HuH-7.5 (cell line): ENCODE results near the gene CDHR2.
A peak's percentile ranks its signal among the peaks of the same experiment; 100 is the strongest.
"Not testable (repeated sequence)": the region's sequence is repeated elsewhere in the genome, so short reads cannot be mapped to it uniquely, and the experiment has no call there.

ENCODE experiments used
- DNase-seq: peaks from one replicate; pipeline ENCODE4 v3.0.0; 2011; ENCODE audit warnings: low spot score

The CDHR2 gene

DNA sequence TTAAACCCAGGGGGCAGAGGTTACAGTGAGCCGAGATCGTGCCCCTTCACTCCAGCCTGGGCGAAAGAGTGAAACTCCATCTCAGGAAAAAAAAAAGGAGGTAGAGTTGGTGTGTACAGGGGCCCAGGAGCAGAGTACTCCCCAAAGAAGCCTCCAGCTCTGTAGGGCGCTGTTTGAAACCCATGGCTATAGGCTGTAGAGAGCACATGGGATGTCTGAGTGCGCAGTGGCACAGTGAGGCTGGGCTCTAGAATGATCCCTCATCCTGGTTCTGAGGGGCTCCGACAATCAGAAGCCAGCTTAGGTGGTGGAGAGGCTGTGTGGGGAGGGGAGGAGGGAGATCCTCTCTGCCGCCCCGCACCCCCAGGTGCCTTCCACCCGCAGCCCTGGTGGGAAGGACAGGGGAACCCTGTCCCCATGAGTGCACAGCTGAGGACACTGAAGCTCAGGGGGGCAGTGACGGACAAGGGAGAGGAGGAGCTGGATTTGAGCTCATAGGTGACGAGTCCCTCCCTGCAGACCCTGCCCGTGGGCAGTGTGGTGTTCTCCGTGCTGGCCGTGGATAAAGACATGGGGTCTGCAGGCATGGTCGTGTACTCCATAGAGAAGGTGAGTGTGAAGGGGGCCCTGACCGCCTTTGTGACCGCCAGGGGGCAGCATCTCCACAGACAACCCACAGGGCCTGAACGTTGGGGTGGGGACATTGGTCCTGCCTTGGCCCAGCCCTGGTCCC is 24.6 kb downstream of the CDHR2 start:
- peak; percentile 90 for DNase-seq

DNA sequence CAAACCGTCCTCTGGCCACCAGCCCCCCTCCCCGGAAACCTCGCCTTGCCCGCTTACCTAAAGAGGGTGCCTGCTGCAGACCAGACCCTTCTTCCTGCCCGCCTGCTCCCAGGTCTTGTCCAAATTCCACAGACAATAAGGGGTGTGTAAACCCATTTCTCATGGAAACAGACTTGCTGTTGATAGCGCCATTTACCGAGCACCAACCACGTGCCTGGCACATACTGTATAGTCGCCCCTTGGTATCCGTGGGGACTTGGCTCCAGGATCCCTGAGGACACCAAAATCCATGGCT is 25.1 kb downstream of the CDHR2 start:
- DNase-seq: no peak

DNA sequence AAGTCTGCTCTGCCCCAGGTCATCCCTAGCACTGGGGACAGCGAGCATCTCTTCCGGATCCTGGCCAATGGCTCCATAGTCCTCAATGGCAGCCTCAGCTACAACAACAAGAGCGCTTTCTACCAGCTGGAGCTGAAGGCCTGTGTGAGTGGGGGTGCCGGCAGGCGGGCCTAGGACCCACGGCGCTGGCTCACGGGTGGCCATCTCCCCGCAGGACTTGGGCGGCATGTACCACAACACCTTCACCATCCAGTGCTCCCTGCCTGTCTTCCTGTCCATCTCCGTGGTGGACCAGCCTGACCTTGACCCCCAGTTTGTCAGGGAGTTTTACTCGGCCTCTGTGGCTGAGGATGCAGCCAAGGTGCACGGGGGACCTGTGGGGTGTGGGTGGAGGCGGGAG is 25.9 kb downstream of the CDHR2 start:
- no peak for DNase-seq

DNA sequence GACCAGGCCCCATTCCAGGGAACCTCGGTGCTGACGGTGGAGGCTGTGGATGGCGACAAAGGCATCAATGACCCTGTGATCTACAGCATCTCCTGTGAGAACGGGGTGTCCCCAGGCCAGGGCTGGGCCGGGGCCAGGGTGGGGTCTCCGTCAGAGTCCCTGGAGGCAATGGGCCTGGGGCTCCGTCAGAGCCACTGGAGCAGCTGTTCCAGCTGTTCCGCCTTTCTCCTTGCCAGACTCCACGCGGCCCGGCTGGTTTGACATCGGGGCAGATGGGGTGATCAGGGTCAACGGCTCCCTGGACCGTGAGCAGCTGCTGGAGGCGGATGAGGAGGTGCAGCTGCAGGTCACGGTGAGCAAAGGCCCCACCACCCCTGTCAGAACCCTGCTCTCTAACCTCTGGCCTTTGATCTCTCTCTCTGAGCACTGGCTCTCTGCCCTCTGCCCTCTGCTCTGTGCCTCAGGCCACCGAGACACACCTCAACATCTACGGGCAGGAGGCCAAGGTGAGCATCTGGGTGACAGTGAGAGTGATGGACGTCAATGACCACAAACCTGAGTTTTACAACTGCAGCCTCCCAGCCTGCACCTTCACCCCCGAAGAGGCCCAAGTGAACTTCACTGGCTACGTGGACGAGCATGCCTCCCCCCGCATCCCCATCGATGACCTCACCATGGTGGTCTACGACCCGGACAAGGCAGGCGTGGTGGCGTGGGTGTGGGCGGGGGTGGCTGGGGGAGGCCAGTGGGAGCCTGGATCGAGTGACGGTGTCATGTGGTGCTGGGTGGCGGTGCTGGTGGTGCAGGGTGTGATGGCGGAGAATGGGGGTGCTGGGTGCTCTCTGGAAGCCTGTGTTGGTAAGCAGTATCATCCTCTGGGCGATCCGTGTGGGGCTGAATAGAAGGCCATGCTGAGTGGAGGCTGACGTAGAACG is 26.6 kb downstream of the CDHR2 start:
- no peak for DNase-seq

DNA sequence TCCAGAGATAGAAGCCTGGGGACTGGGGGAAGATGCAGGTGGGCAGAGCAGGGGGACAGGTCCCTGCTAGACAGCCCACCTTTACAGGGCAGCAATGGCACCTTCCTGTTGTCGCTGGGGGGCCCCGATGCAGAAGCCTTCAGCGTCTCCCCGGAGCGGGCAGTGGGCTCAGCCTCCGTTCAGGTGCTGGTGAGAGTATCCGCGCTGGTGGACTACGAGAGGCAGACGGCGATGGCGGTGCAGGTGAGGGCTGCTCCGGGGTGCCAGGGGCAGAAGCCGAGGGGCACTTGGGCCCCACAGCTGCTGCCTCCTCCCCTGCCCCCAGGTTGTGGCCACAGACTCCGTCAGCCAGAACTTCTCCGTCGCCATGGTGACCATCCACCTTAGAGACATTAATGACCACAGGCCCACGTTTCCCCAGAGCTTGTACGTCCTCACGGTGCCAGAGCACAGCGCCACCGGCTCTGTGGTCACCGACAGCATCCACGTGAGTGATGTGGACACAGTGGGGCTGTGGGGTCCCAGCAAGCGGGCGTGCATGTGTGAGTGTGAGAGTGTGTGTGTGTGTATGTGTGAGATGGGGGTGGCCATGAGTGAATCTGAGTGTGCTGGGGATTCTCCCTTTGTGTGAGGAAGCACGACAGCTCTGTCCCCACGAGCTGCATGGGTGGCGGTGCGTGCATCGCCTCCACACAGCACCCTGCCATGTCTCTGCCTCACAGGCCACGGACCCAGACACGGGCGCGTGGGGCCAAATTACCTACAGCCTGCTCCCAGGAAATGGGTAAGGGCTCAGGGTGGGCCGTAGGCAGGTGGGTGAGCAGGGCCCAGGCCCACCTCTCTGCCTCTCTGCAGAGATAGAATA is 28.4 kb downstream of the CDHR2 start:
- DNase-seq: no peak

DNA sequence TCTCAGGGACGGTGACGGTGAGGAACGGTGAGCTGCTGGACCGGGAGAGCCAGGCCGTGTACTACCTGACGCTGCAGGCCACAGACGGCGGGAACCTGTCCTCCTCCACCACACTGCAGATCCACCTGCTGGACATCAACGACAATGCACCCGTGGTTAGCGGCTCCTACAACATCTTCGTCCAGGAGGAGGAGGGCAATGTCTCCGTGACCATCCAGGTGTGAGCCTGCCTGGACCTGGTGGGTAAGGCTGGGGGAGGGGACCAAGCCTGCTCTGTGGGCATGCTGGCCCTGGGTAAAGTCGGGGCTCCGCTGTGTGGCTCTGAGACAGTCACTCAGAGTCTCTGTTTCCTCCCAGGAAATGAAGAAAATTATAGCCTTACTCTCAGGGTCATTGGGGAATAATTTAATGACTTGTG is 29.3 kb downstream of the CDHR2 start:
- DNase-seq: peak; percentile 98

DNA sequence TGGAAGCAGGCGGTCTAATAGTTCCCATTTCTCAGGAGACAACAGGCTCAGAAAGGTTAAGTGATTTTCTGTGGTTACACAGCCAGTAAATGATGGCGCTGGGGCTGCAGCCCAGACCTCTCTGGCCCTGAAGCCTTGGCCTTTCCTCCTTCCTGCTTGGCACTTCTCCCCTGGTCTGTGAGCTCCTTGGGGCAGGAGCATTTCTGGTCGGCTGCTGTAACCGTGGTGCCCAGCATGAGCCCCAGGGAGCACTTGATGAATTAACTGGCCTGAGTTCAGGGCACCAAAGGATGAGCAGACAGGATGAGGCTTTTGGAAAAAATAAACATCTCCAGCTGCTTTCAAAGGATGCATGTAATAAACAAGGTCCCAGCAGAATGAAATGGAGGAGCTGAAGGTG is 30.2 kb downstream of the CDHR2 start:
- no peak for DNase-seq

DNA sequence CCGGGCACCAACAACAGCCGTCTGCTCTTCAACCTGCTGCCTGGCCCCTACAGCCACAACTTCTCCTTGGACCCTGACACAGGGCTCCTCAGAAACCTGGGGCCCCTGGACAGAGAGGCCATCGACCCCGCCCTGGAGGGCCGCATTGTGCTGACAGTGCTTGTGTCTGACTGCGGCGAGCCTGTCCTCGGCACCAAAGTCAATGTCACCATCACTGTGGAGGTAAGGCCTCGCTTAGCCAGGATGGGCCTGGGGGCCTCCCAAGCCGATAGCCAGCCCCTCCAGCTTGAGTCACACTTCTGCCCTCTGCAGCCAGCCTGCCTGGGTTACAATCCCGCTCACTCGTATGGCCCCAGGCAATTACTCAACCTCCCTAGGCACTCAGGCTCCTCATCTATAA is 32.2 kb downstream of the CDHR2 start:
- no peak for DNase-seq

DNA sequence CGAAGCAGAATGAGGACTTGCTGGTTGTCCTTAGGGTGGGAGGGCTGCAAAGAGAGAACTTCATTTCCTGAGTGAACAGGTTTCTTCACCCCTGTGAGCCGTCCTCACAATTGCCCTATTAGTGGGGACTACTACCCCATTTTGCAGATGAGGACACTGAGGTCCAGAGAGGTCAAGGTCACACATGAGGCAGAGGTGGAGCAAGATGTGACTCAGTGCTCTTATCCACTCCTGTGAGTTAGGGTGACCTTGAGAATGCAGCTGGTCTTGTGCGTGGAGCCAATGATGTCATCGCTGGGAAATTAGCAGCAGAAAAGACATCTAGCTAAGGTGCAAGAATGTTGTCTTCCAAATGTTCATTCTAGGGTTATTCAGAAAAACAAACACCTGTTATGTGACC is 33.9 kb downstream of the CDHR2 start:
- no peak for DNase-seq

DNA sequence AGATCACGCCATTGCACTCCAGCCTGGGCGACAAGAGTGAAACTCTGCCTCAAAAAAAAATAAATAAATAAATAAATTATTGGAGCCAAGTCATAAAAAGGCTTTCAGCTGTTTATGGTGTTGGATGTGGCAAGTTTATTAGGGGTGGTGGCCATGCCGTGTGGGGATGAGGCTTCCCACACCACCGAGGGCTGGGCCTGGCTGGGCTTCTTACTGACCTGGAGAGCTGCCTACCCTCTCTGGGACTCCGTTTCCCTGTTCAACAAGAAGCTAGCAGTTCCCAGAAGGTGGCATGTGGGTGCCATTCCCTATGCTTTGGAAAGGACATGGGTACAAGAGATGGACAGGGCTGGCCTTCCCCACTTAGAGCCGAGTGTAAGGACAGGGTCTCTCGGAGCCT is 38.3 kb downstream of the CDHR2 start:
- no peak for DNase-seq

DNA sequence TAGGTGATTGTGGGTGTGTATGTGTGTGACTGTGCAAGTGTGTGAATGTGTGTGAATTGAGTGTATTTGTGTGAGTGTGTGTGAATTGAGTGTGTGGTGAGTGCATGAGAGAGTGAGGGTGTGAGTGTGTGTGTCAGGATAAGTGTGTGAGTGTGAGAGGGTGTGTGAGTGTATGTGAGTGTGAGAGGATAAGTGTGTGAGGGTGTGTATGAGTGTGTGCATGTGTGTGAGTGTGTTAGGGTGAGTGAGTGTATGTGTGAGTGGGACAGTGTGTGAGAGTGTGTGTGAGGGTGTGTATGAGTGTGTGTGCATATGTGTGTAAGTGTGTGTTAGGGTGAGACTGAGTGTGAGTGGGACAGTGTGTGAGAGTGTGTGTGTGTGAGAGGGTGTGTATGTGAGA is 39.2 kb downstream of the CDHR2 start:
- no peak for DNase-seq

DNA sequence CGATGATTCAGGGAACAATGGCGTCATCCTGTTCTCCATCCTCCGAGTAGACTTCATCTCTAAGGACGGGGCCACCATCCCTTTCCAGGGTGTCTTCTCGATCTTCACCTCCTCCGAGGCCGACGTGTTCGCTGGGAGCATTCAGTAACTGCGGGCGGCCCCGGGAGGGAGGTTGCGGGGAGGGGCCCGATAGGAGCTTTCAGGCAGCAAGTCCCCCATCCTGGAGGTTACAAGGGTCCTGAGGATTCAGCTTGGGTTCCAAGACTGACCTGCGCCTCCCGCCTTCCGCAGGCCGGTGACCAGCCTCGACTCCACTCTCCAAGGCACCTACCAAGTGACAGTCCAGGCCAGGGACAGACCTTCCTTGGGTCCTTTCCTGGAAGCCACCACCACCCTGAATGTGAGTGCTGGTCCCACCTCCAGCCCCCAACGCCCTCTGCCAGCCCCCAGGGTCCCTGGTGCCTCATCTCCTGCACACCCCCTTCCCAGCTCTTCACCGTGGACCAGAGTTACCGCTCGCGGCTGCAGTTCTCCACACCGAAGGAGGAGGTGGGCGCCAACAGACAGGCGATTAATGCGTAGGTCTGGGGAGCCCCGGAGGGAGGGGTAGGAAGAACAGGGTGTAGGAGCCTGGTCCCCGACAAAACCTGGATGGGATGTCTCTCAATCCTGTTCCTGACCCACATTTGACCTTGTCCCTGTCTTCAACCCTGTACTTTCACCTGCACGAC is 40.1 kb downstream of the CDHR2 start:
- DNase-seq: no peak

DNA sequence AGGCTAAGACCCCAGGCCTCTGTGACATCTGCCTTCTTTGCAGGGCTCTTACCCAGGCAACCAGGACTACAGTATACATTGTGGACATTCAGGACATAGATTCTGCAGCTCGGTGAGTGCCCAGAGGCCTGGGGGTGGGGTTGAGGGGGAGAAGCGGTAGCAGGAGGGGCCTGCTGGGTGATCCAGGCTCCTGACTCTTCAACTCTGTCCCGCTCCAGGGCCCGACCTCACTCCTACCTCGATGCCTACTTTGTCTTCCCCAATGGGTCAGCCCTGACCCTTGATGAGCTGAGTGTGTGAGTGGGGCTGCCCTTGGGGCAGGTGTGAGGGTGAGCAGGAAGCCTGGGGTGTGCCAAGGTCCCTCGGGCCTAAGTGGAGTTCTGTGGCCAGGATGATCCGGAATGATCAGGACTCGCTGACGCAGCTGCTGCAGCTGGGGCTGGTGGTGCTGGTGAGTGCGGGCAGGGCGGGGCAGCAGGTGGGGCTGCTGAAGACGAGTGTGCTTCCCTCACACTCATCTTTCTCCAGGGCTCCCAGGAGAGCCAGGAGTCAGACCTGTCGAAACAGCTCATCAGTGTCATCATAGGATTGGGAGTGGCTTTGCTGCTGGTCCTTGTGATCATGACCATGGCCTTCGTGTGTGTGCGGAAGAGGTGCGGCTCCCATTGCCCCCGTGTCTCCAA is 41.0 kb downstream of the CDHR2 start:
- no peak for DNase-seq

DNA sequence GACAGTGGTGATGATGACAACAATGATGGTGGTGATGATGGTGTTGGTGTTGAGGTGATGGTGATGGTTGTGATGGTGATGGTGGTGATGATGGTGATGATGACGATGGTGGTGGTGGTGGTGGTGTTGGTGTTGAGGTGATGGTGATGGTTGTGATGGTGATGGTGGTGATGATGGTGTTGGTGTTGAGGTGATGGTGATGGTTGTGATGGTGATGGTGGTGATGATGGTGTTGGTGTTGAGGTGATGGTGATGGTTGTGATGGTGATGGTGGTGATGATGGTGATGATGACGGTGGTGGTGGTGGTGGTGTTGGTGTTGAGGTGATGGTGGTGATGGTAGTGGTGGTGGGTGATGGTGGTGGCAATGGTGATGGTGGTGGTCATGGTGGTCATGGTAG is 42.5 kb downstream of the CDHR2 start:
- not testable (repeated sequence) for DNase-seq

DNA sequence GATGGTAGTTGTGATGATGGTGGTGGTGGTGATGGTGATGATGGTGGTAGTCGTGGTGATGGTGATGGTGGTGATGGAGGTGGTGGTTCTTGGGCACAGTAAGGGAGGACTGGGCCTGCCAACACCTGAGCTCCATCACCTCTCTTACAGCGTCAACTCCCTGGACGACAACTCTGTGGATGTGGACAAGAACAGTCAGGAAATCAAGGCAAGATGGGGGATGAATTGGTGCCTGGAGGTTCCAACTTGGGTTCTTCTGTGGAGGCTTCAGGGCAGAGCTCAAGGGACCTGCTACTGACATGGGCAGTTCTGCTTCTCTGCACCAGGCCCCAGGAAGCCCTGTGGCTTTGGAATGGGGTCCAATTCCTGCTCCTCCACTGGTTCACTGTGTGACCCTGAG is 43.4 kb downstream of the CDHR2 start:
- DNase-seq: no peak

DNA sequence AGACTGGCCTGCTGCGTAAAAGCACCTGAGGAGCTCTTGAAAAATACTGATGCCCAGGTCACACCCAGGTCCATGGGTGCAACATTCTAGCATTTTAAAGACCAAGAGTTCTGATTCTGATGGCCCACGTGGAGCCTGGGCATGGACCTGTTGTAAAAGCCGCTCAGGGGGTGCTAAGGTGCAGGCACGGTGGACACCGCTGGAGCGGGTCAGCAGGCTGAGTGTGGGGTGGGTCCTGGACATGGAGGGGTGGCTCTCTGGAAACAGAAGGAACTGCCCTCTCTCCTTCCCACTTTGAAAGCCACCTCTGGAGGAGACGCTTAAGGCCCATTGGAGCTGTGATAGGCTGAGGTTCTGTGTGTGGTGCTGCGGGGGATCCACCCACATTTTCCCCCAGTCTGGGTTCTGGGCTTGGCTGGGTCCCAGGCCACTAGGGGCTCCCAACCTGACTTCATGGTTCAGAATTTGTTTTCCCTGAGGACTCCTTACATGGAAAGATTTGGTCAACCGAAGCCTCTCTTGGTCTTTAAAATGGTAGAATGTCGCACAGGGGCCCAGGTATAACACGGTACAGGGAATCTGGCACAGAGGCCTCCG is 44.2 kb downstream of the CDHR2 start:
- DNase-seq: no peak

DNA sequence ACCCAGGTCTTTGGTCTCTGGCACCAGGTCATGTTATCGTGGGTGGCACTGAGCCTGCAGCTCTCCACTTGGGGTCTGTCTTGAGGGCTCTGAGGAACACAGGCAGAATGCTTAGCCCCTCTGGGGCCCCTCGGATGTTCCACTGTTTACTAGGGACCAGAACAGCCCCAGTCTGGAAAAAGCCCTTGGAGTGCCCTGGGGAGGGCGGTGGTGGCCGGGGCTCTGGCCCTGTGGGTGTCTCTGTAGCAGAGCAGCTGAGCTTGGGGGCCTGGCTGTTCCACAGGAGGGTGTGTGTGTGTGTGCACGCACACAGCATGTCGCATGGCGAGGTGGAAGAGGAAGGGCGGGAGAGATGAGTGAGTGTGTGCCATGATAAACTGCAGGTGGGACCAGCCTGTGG is 45.4 kb downstream of the CDHR2 start:
- no peak for DNase-seq

DNA sequence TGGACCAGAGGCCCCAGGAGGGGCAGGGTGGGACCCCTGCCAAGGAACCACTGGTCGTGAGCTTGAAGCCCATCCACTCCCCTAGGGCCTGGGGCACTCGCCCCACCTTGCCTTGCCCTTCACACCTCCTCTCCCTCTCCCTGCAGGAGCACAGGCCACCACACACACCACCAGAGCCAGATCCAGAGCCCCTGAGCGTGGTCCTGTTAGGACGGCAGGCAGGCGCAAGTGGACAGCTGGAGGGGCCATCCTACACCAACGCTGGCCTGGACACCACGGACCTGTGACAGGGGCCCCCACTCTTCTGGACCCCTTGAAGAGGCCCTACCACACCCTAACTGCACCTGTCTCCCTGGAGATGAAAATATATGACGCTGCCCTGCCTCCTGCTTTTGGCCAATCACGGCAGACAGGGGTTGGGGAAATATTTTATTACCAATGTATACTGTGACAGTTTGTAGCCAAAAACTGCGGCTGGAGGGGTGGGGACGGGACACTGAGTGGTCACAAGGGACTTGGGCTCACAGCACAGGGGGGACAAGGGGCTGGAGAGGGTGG is 46.3 kb downstream of the CDHR2 start:
- no peak for DNase-seq

DNA sequence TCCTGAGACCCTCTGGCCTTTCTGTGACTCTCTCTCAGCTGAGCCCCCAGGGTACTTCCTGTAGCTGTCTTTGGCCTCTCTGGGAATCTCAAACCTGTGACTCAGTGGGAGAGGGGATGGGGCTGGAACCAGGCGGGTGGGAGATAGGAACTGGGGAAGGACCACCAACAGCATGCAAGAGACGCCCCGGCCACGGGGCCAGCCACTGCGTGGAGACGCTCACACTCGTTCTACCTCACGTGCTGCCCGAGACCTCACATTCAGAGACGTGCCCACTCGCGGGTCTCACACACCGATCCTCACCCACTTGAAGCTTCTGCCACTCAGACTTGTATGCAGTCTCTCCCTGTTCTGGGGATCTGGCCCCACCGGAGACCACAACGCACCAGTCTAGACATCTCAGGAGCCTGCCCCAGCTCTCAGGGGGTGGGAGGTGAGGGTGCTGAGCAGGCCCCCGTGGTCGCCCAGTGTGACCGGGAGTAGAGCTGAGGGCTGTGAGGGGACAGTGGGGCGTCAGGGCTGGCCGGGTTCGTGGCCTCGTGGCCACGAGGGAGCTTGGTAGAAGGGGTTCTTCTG is 47.0 kb downstream of the CDHR2 start:
- no peak for DNase-seq

DNA sequence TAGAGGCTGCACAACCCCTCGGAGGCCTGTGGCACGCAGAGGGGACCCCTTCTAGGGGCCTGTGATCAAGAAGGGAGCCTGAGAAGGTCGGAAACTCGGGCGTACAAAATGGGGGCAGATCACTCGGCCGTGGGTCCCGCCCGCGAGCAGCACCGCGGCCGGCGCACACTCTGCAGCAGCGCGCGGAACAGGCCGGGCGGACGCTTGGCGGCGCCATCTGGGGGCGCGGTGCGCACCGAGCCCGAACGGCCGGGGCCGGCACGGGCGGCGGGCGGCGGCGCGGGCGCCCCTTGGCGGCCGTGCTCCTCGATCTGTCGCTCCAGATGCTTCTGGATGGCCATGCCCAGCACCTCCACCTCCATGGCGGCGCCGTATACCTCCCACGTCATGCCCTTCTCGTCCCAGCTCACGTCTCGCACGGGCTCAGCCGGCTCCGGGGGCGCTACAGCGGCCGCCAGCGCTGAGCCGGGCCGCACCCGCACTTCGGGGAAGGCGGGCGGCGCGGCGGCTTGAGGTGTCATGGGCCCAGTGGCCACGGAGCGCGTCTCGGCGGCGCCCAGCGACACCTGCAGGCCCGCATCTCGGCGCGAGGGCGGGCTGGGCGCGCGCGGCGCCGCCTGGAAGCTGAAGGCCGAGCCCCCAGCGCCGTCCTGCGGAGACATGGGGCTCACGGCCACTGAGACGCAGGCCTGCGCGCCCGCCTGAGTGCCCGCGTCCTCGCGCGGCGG is 47.7 kb downstream of the CDHR2 start:
- DNase-seq: peak; percentile 71
